ENCODE data around the gene SLC2A4RG. TPM values are rescaled to one million over a fixed set of nuclear protein-coding genes. Genes with fewer than 3 reads are reported as not detected.
A peak's percentile ranks its signal among the peaks of the same experiment; 100 is the strongest.

The SLC2A4RG gene, protein sequence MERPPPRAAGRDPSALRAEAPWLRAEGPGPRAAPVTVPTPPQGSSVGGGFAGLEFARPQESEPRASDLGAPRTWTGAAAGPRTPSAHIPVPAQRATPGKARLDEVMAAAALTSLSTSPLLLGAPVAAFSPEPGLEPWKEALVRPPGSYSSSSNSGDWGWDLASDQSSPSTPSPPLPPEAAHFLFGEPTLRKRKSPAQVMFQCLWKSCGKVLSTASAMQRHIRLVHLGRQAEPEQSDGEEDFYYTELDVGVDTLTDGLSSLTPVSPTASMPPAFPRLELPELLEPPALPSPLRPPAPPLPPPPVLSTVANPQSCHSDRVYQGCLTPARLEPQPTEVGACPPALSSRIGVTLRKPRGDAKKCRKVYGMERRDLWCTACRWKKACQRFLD
- total RNA-seq (2022) (85.0 and 105 TPM in 2 replicates), Bru-seq, nascent RNA (percentile 50 among the genes with signal in this experiment), BruChase-seq, experiment 1, labeled RNA remaining after a 6-hour chase (percentile 74 among the genes with signal in this experiment), BruChase-seq, experiment 2, labeled RNA remaining after a 2-hour chase (percentile 60 among the genes with signal in this experiment)
- long read RNA-seq, transcript SLC2A4RG-201 (8 exons, 1,731 nt), result major isoform, 13 of 40 reads
- long read RNA-seq, partial matches to known transcripts, result 16 of 40 reads
- long read RNA-seq, other reads (novel, unspliced or antisense), result 11 of 40 reads

DNA sequence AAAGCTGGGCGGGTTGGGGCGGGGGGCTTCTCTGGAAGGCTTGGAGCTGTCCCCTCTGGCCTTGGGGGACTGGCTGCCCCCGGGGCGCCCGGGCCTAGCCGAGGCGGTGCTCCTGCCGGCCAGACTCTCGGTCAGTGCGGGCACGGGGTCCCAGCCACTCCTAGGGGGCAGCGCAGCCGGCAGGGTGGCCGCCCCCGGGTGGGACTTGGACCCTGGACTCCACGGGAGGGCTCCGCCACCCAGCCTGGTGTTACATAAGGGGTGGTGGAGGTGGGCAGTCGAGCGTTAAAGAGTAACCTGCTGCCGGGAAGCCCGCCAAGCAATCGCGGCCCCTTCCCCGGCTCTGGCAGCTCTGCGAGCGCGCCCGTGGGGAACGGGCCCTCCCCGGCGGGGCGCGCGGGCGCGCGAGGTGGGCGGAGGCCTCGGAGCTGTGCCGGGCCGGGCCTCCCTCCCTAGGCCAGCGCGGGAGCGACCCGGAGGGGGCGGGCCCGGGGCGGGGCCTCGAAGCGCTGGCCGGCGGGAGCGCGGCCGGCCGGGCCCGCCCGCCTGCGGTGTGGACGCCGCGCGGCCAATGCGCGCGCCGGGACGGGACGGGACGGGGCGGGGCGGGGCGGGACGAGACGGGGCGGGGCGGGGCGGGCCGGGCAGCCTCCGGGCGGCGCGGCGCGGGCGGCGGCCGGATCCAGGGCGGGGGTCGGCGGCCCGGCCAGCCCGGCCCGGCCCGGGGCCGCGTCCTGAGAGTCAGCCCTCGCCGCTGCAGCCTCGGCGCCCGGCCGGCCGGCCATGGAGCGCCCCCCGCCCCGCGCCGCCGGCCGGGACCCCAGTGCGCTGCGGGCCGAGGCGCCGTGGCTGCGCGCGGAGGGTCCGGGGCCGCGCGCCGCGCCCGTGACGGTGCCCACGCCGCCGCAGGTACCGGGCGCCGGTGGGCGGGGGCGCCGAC is at the start of gene SLC2A4RG:
SLC2A4RG (plus strand) TSS at position 647 of the 940 bp plus-strand sequence; CDS start at position 784, 137 bp downstream.
- CTCF ChIA-PET, result interaction anchor here (0.6 kb wide), 1 partner anchor 82 kb away, joined by 6 read pairs; no protein-coding TSS in a partner anchor
- H3K36me3 Mint-ChIP-seq (ENCODE audit: insufficient read depth, unreplicated experiment), result peaks cover 36% of the 10 kb centered on the region

GRCh38 chr20:63690003-63690897 is 49.3 kb upstream of the SLC2A4RG start:
- ChIA-PET POLR2A (interaction anchor here (3.0 kb wide), 1 partner anchor 8 kb away, joined by 15 read pairs; no protein-coding TSS in a partner anchor), CTCF (no interaction called here)
- Mint-ChIP-seq H3K4me1 (ENCODE audit: insufficient read depth, unreplicated experiment) (peaks cover 7% of the 10 kb centered on the region), H3K27me3 (ENCODE audit: insufficient read depth, unreplicated experiment) (no peaks in the 10 kb centered on the region), H3K4me3 (ENCODE audit: unreplicated experiment) (no peak overlapping the region), H3K9me3 (ENCODE audit: unreplicated experiment) (no peaks in the 10 kb centered on the region), H3K36me3 (ENCODE audit: insufficient read depth, unreplicated experiment) (peaks cover 47% of the 10 kb centered on the region), H3K27ac (ENCODE audit: low read depth, unreplicated experiment) (no peak overlapping the region)
- BruUV-seq (replicated peaks), result no TSS peak
- intact Hi-C loops (cut with micrococcal nuclease), result no loop called here
- TF ChIP-seq, protein P1, sequence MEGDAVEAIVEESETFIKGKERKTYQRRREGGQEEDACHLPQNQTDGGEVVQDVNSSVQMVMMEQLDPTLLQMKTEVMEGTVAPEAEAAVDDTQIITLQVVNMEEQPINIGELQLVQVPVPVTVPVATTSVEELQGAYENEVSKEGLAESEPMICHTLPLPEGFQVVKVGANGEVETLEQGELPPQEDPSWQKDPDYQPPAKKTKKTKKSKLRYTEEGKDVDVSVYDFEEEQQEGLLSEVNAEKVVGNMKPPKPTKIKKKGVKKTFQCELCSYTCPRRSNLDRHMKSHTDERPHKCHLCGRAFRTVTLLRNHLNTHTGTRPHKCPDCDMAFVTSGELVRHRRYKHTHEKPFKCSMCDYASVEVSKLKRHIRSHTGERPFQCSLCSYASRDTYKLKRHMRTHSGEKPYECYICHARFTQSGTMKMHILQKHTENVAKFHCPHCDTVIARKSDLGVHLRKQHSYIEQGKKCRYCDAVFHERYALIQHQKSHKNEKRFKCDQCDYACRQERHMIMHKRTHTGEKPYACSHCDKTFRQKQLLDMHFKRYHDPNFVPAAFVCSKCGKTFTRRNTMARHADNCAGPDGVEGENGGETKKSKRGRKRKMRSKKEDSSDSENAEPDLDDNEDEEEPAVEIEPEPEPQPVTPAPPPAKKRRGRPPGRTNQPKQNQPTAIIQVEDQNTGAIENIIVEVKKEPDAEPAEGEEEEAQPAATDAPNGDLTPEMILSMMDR (IDR thresholded peaks at IDR 0.05; ENCODE audit: unreplicated experiment), result no peak
- no peak for DNase-seq (ENCODE audit: unreplicated experiment)

More for the DNA sequence above, at the start of gene SLC2A4RG:
- POLR2A ChIA-PET, result interaction anchor here (0.6 to 3.6 kb wide), 9 partner anchors 14 to 229 kb away, joined by 3 to 79 read pairs (median 5); partner anchors contain the start of genes ARFRP1, RTEL1, TPD52L2 and ZGPAT
- BruUV-seq (replicated peaks), result no TSS peak
- no peaks in the 10 kb centered on the region for H3K9me3 Mint-ChIP-seq (ENCODE audit: unreplicated experiment)
- peak within 1 kb of the TSS; percentile 74 for H3K4me3 Mint-ChIP-seq (ENCODE audit: unreplicated experiment)
- TF ChIP-seq, protein P1 (IDR thresholded peaks at IDR 0.05; ENCODE audit: unreplicated experiment), result no peak
- H3K4me1 Mint-ChIP-seq (ENCODE audit: insufficient read depth, unreplicated experiment), result no peaks in the 10 kb centered on the region
- peak; percentile 76 for DNase-seq (ENCODE audit: unreplicated experiment)
- H3K27me3 Mint-ChIP-seq (ENCODE audit: insufficient read depth, unreplicated experiment), result no peaks in the 10 kb centered on the region
- intact Hi-C loops (cut with micrococcal nuclease), result no loop called here
- no peak within 1 kb of the TSS for H3K27ac Mint-ChIP-seq (ENCODE audit: low read depth, unreplicated experiment)

GRCh38 chr20:63690898-63691710 is 48.5 kb upstream of the SLC2A4RG start:
- Mint-ChIP-seq H3K9me3 (ENCODE audit: unreplicated experiment) (no peaks in the 10 kb centered on the region), H3K4me1 (ENCODE audit: insufficient read depth, unreplicated experiment) (peaks cover 9% of the 10 kb centered on the region), H3K36me3 (ENCODE audit: insufficient read depth, unreplicated experiment) (peaks cover 50% of the 10 kb centered on the region), H3K4me3 (ENCODE audit: unreplicated experiment) (no peak overlapping the region), H3K27ac (ENCODE audit: low read depth, unreplicated experiment) (no peak overlapping the region), H3K27me3 (ENCODE audit: insufficient read depth, unreplicated experiment) (no peaks in the 10 kb centered on the region)
- intact Hi-C loops (cut with micrococcal nuclease), result no loop called here
- no TSS peak for BruUV-seq (replicated peaks)
- ChIA-PET POLR2A (interaction anchor here (1.7 to 3.0 kb wide), 2 partner anchors 9 to 33 kb away, joined by 6 to 15 read pairs; partner anchors contain the start of gene RTEL1), CTCF (interaction anchor here (0.6 kb wide), 1 partner anchor 113 kb away, joined by 3 read pairs; no protein-coding TSS in a partner anchor)
- TF ChIP-seq, protein P1 (IDR thresholded peaks at IDR 0.05; ENCODE audit: unreplicated experiment), result no peak
- DNase-seq (ENCODE audit: unreplicated experiment), result no peak
